Caco-2 (cell line): Measurements from ENCODE around the gene KPNA2. TPM values are rescaled to one million over a fixed set of nuclear protein-coding genes. Genes with fewer than 3 reads are reported as not detected.
"Not testable (repeated sequence)": the region's sequence is repeated elsewhere in the genome, so short reads cannot be mapped to it uniquely, and the experiment has no call there.

Experiments used
- BruUV-seq: library from RNA; stranded (reverse); fragments of 400-500 nt; replicated peaks from 2 replicates; lab custom pipeline; 2021; lab: Mats Ljungman, UMichigan
- CTCF ChIA-PET: fragments of 300-600 bp; sonication (Branson Sonifier 250); formaldehyde crosslinking; loops from one replicate; lab custom pipeline; 2022; ENCODE audit warnings: antibody characterized with exemption; lab: Charles Lee
- POLR2A ChIA-PET: fragments of 300-600 bp; sonication (Branson Sonifier 250); formaldehyde crosslinking; loops from one replicate; lab custom pipeline; 2022; ENCODE audit warnings: antibody characterized with exemption; lab: Charles Lee
- DNase-seq, 2 experiments: peaks; one replicate each; pipeline versions ENCODE4 v3.0.0 to v3.0.0-alpha.2; 2020 to 2022
- H3K27me3 ChIP-seq: replicated peaks from 2 replicates; pipeline ENCODE4 v1.6.0; 2011; ENCODE audit warnings: low read length; ENCODE audit not compliant: control insufficient read depth, insufficient read depth
- H3K36me3 ChIP-seq: 2 replicates; pipeline ENCODE4 v1.5.1; 2011; ENCODE audit warnings: low read length; ENCODE audit not compliant: control insufficient read depth, insufficient read depth
- H3K4me1 ChIP-seq: fragments of 250-450 bp; sonication (Bioruptor Pico); 2 replicates; pipeline ENCODE4 v1.5.1; 2020; ENCODE audit warnings: mild to moderate bottlenecking
- H3K4me3 ChIP-seq: 2 replicates; pipeline ENCODE4 v1.5.1; 2011; ENCODE audit warnings: low read depth, mild to moderate bottlenecking, control low read depth, low read length
- H3K9me3 ChIP-seq: fragments of 250-450 bp; sonication (Bioruptor Pico); 2 replicates; pipeline ENCODE4 v1.5.1; 2020; ENCODE audit warnings: mild to moderate bottlenecking, moderate library complexity
- H3K27ac Mint-ChIP-seq: one replicate; pipeline ENCODE4 v1.8.0; 2022; ENCODE audit warnings: mixed read lengths; ENCODE audit not compliant: unreplicated experiment
- H3K27me3 Mint-ChIP-seq: one replicate; pipeline ENCODE4 v1.8.0; 2022; ENCODE audit warnings: mixed read lengths; ENCODE audit not compliant: insufficient read depth, unreplicated experiment
- H3K36me3 Mint-ChIP-seq: one replicate; pipeline ENCODE4 v1.8.0; 2022; ENCODE audit warnings: mild to moderate bottlenecking, mixed read lengths; ENCODE audit not compliant: insufficient read depth, unreplicated experiment
- H3K4me1 Mint-ChIP-seq: one replicate; pipeline ENCODE4 v1.8.0; 2022; ENCODE audit warnings: low read depth, mixed read lengths; ENCODE audit not compliant: unreplicated experiment
- H3K4me3 Mint-ChIP-seq: one replicate; pipeline ENCODE4 v1.8.0; 2022; ENCODE audit warnings: mild to moderate bottlenecking, moderate library complexity, mixed read lengths; ENCODE audit not compliant: unreplicated experiment
- H3K9me3 Mint-ChIP-seq: one replicate; pipeline ENCODE4 v1.8.0; 2022; ENCODE audit warnings: mixed read lengths; ENCODE audit not compliant: unreplicated experiment
- CTCF ChIP-seq, 2 experiments: fragments of 200-600 bp in 1 of 2; IDR thresholded peaks; 1 replicate in 1 of 2; 2 replicates in 1 of 2; pipeline versions ENCODE4 v1.5.1 to v1.8.0; 2011 to 2022; ENCODE audit warnings: antibody characterized with exemption in 1 of 2, control low read depth in 1 of 2, inconsistent platforms in 1 of 2, low read depth in 1 of 2, low read length in 1 of 2, mild to moderate bottlenecking in 1 of 2, moderate library complexity in 1 of 2; ENCODE audit not compliant: insufficient read depth in 1 of 2, severe bottlenecking in 1 of 2, unreplicated experiment in 1 of 2
- intact Hi-C: fragments of 100-400 bp; cut with micrococcal nuclease; formaldehyde crosslinking; loops from one replicate; pipeline ENCODE4 v1.10.0; 2022; ENCODE audit not compliant: unreplicated experiment
- total RNA-seq: library from RNA; stranded (reverse); gene quantifications from 2 replicates; pipeline ENCODE4 v1.2.3, GENCODE V29; 2022

The KPNA2 gene
- total RNA-seq, 1 experiment from 2014 or later = 339 TPM

GRCh38 chr17:68048996-68049395 lies 13.5 kb downstream of the KPNA2 start:
- Histone ChIP-seq H3K4me1 (no peaks in the 10 kb centered on the region), H3K9me3 (no peaks in the 10 kb centered on the region), H3K27me3 (no peaks in the 10 kb centered on the region), H3K36me3 (no peaks in the 10 kb centered on the region), H3K4me3 (no peak overlapping the region)
- CTCF ChIA-PET = interaction anchor here (0.7 kb wide), 1 partner anchor 9 kb away, joined by 3 read pairs; no protein-coding TSS in a partner anchor
- Mint-ChIP-seq H3K9me3 (no peaks in the 10 kb centered on the region), H3K4me3 (no peak overlapping the region), H3K36me3 (peaks cover 64% of the 10 kb centered on the region), H3K27ac (no peak overlapping the region), H3K4me1 (no peaks in the 10 kb centered on the region), H3K27me3 (no peaks in the 10 kb centered on the region)
- POLR2A ChIA-PET = no interaction called here
- DNase-seq = peak in 1 of 2 experiments; percentile 18
- no TSS peak for BruUV-seq
- TF ChIP-seq CTCF (IDR thresholded peaks at IDR 0.05; ENCODE audit: insufficient read depth in 1 of 2, low read depth in 1 of 2, low read length in 1 of 2, severe bottlenecking in 1 of 2, unreplicated experiment in 1 of 2) = no peak
- intact Hi-C loops = no loop called here

GRCh38 chr17:68049812-68050437 lies 14.4 kb downstream of the KPNA2 start:
- H3K36me3 Mint-ChIP-seq = peaks cover 55% of the 10 kb centered on the region
- H3K4me1 Mint-ChIP-seq, H3K27me3 ChIP-seq, H3K4me3 ChIP-seq, H3K27me3 Mint-ChIP-seq, DNase-seq, H3K27ac Mint-ChIP-seq, H3K4me1 ChIP-seq, H3K4me3 Mint-ChIP-seq, POLR2A ChIA-PET, BruUV-seq, intact Hi-C loops, H3K9me3 ChIP-seq, H3K36me3 ChIP-seq, H3K9me3 Mint-ChIP-seq: not testable (repeated sequence)
- CTCF ChIA-PET = interaction anchor here (0.7 kb wide), 1 partner anchor 8 kb away, joined by 3 read pairs; no protein-coding TSS in a partner anchor

GRCh38 chr17:68051321-68052312 lies 16.1 kb downstream of the KPNA2 start:
- H3K4me3 Mint-ChIP-seq, H3K27me3 Mint-ChIP-seq, H3K27me3 ChIP-seq, intact Hi-C loops, H3K9me3 Mint-ChIP-seq, H3K4me1 Mint-ChIP-seq, H3K4me3 ChIP-seq, H3K4me1 ChIP-seq, POLR2A ChIA-PET, H3K36me3 ChIP-seq, H3K27ac Mint-ChIP-seq, H3K9me3 ChIP-seq, BruUV-seq, CTCF ChIA-PET: not testable (repeated sequence)
- peaks cover 38% of the 10 kb centered on the region for H3K36me3 Mint-ChIP-seq
- peak in 1 of 2 experiments; percentile 31 for DNase-seq
